Stimulated activated naive CD4-positive, alpha-beta T cell treated with Interleukin-2 at 50 U/mL for 16 hours (primary cell): ENCODE results near the gene RXRB.

Experiments
- DNase-seq: peaks from one replicate; lab custom pipeline; 2025; lab: John Stamatoyannopoulos, UW

Gene RXRB

GRCh38 chr6:33197431-33198048 lies 2.9 kb downstream of the RXRB start:
- DNase-seq = no peak

GRCh38 chr6:33195304-33196165 lies 4.9 kb downstream of the RXRB start:
- DNase-seq = no peak

DNA sequence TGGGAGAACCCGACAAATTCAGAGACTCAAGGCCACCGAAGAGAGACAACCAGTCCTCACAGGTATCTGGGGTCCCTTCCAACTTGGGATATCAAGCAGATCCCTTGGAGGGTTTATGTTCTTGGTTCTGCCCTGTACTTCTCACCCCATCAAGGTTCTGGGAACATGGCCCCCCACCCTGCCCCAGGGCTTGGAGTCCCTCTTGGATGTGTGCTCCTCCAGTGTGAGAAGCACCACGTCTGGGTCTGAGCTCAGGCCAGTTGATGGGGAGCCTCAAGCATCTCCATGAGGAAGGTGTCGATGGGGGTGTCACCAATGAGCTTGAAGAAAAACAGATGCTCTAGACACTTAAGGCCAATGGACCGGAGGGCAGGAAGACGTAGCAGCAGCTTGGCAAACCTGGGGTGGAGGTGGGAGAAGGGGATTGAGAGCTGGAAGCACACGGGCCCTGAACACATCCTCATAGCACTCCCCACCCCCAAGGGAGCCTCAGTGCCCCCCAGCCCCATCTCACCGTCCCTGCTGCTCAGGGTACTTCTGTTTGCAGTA lies 6.0 kb downstream of the RXRB start:
- DNase-seq = no peak

GRCh38 chr6:33193619-33194018 lies 6.8 kb downstream of the RXRB start:
- no peak for DNase-seq

DNA sequence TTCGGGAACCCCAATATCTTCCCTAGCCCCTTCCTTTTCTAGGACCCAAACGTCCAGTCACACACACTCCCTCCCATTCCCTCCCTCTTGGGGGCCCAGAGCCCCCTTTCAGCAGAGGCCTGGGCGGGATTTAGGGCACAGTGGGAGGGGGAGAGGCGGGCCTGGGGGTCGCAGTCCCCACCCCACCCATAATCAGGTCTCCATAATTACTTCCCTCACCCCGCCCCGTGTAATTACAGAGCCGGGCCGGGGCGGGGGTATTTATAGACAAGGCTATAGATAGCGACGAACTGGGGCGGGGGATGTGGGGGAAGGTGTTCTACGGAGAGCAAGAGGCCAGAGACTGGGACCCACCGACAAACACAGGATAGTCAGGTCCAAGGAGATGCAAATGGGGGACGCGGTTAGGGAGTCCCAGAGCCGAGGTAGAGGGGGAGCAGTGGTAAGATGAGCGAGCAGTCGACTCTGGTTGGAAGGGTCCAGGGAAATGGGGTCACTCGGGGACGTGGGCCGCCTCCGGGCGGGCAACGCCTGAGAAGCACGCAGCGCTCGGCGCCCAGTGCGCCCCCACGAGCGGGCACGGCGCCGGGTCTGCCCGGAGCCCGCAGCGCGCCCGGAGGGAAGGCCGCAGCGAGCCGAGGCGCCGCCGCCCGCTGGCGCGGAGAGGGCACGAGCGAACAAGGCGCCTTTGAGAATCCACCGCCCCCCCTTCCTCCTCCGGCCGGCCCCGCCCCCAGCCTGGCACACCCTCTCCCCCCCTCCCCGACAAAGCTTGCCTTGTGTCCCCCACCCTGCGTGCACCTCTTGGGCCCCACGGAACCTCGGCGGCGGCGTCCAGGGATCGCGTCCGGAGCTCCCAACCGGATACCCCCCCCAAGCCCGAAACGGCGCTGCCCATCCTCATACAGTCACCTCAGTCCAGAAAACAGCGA lies 7.5 kb downstream of the RXRB start:
- peak; percentile 10 for DNase-seq

DNA sequence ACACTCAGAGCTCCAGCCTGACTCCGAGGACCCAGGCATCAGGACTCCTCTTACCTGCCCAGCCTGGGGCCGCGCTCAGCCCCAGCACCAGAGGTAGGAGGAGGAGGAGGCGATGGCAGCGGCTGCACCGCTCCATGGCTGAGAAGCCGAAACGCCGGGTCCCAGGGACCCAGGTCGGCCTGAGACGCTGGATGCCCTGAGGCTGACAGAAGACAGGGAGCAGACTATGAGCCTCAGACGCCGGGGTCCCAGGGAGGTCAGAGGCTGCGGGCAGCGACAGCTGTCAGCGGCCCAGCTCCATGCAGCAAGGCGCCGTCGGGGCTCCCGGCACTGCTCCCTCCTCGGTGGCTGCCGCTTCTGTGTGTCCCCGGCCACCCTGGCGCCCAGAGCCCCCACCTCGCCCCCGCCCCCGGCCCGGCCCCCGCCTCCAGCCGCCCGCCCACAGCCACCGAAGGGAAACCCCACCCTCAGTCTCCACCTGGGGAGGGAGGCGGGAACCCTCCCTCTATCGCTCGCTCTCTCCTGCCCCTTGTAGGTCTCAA lies 8.3 kb downstream of the RXRB start, which contains the start of gene COL11A2:
Gene COL11A2 (minus strand): TSS at position 363 of the 542 bp plus-strand sequence. CDS start 227 bp downstream, at position 136.
- peak; percentile 9 for DNase-seq

DNA sequence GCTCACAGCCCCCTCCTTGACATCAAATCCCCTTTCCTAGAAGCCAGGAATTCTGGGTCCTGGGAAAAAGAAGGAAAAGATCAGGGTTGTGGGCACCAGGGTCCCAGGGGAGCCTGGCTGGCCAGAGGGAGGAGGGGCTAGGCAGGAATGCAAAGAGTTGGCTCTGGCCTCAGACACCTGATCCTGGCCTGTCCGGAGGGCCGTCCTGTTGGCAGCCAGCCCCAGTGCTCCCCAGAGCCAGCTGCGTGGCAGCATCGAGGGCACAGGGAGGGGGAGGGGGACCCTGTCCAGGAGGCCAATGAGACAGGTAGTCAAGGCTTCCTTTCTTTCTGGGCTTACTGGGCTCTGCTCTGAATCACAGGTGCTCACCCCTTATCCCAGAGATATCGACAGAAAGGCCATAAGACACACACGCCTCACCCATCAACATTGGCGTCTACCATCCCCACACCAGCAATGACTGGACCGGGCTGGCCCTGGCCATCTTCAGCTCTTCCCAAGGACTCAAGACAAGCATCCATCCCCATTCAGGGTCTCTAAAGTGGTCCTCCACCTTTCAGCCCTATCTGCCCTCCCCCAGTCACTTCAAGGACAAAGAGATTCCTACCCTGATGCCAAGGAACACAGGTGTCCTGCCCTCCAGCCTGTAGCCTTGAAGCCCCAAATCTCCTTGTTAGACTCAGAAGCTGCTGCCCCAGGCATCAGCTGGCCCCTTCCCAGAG lies 8.9 kb downstream of the RXRB start:
- no peak for DNase-seq

- no peak for DNase-seq
Measured at GRCh38 chr6:33190504-33191107, 9.9 kb downstream of the RXRB start.

GRCh38 chr6:33189625-33190448 lies 10.6 kb downstream of the RXRB start:
- no peak for DNase-seq

GRCh38 chr6:33189164-33189563 lies 11.3 kb downstream of the RXRB start:
- no peak for DNase-seq

GRCh38 chr6:33187809-33188208 lies 12.7 kb downstream of the RXRB start:
- DNase-seq = no peak

DNA sequence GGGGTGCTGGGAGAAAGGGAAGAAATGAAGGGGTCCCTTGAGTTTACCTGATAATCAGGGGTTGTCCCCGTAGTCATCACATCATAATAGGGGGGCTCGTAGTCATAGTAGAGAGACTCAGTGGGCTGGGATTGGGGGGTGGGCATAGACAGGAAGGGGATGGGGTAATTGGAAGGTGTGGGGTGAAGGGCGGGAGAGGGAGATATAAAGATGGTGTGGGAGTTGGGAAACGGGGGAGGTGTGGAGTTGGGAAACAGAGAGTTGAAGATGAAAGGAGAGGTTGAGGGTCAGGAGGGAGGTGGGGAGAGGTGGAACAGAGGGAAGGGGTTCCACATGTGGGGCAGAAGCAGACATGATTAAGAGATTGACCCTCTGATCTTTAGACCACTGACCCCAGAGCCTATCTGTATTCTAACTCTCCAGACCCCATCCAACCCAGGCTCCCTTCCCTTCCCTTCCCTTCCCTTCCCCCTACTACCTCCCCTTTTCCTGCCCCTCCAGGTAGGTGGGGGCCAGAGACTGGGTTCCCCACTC lies 14.7 kb downstream of the RXRB start:
- DNase-seq = no peak

- DNase-seq = no peak
Measured at GRCh38 chr6:33185190-33185589, 15.3 kb downstream of the RXRB start.

DNA sequence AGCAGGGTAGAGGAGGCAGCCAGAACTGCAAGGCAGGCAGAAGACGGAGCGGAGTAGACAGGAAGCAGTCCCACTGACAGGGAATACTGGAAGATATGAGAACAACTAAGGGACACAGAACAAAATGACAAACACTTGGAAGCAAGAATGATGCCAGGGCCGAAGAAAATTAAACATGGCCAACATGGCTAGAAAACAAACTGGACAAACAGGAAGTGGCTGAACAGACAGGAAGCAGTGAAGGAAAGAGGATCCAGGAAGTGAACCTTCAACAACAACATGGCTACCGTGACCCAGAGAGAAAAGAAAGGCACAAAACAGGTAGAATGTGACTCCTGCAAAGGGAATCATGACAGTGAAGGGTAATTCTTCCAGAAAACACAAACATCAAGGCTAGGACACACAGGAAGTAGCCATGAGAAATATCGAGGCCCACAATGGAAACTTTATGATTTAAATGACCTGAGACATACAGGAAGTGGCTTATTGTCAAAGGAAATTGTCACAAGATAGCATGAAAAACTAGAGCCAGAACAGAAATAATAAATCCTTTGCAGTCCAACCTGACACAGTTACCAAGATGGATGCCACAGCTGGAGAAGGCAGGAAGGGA lies 17.3 kb downstream of the RXRB start:
- no peak for DNase-seq

DNA sequence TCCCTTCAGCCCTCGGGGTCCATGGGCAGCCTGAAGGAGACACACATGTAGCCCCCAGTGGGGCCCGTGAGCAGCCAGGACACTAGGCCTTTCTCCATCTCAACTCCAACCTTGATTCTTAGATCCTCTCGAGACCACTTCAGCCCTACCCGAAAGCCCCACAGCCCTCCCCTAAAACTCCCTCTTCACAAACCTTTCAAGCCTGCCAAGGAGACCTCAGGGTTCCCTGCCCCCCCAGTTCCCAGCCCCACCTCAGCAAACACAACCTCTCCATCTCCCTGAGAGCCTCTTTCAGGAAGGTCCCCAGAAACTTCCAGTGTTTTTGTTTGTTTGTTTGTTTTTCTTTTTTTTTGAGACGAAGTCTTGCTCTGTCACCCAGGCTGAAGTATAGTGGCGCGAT lies 19.3 kb downstream of the RXRB start:
- no peak for DNase-seq

- DNase-seq = no peak
Measured at GRCh38 chr6:33178755-33179475, 21.6 kb downstream of the RXRB start.

DNA sequence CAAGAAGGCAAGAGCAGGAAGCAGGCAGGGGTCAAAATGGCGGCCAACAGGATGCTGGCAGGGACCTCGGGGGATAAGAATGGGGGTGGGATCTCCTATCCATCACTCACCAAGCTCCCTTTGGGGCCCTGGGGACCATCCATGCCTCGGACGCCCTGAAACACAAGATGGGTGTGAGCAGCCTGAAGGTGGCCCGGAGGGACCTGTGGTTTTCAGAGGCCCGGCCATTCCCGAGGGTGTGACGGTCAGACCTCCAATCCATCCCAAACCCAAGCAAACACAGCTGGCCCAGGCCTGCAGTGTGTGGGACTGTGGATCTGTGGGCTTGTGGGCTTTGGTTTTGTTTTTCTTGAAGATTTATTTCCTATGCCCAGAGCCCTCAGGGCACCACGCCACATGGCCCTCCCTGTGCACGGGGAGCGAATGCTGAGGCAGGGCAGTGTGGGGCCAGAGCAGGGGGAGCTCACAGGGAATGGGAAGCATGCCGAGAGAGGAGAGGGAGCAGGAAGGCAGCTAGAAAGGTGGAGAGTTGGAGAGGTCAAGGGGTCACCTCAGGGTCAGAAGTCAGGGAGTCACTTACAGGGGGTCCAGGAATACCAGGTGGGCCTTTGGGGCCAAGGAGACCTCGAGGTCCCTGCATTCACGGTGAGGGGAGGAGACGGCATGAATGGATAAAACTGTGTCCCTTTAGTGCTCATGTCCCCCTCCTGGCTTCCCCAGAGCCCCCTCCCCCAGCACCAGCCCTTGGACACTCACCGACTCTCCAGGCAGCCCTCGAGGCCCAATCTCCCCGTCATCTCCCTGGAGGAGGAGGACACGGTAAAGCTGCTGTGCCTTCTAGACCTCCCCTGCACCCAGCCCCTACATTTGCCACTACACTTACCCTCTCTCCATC lies 22.7 kb downstream of the RXRB start:
- DNase-seq = no peak
